Renal cortex interstitium (tissue), 15 donors: ENCODE measurements around the gene SOAT2. TPM values are rescaled to one million over a fixed set of nuclear protein-coding genes. Genes with fewer than 3 reads are reported as not detected.

Experiments
- DNase-seq, 11 donors: peaks; one replicate each; pipeline ENCODE4 v3.0.0-alpha.2; 2013; ENCODE audit warnings: low read depth in 9 of 11, low spot score in 4 of 11; ENCODE audit errors: extremely low read depth in 1 of 11
- long read RNA-seq, 16 experiments: transcript quantifications; one replicate each; lab custom pipeline, GENCODE V29; 2026
- polyA plus RNA-seq, 3 donors: library from polyadenylated mRNA; unstranded; fragments of 120-200 nt; gene quantifications; one replicate each; pipeline ENCODE4 v1.2.1, GENCODE V29; 2013; ENCODE audit not compliant: insufficient read length in 3 of 3

Gene SOAT2
- polyA plus RNA-seq = 1 to 10 TPM; 2.0 to 2.3 (median 2.1) TPM
- long read RNA-seq, donor 1, partial matches to known transcripts = 0 of 10 reads
- long read RNA-seq, donor 1, other reads (novel, unspliced or antisense) = 10 of 10 reads
- long read RNA-seq, donor 2, partial matches to known transcripts = 0 of 1 reads
- long read RNA-seq, donor 2, other reads (novel, unspliced or antisense) = 0 of 1 reads
- long read RNA-seq, donor 3 = 0 reads
- long read RNA-seq, donor 4 = 0 reads
- long read RNA-seq, donor 5 = 0 reads
- long read RNA-seq, donor 6, partial matches to known transcripts = 0 of 8 reads
- long read RNA-seq, donor 6, other reads (novel, unspliced or antisense) = 8 of 8 reads
- long read RNA-seq, donor 7, partial matches to known transcripts = 0 of 1 reads
- long read RNA-seq, donor 7, other reads (novel, unspliced or antisense) = 0 of 1 reads
- long read RNA-seq, donor 8 = 0 reads
- long read RNA-seq, donor 9, partial matches to known transcripts = 0 of 11 reads
- long read RNA-seq, donor 9, other reads (novel, unspliced or antisense) = 11 of 11 reads
- long read RNA-seq, donor 10 = 0 reads
- long read RNA-seq, donor 11, partial matches to known transcripts = 0 of 1 reads
- long read RNA-seq, donor 11, other reads (novel, unspliced or antisense) = 0 of 1 reads
- long read RNA-seq, donor 12 = 0 reads
- long read RNA-seq, donor 13 = 0 reads
- long read RNA-seq, donor 14 = 0 reads
- long read RNA-seq, donor 15 = 0 reads
- long read RNA-seq, donor 16, partial matches to known transcripts = 0 of 26 reads
- long read RNA-seq, donor 16, other reads (novel, unspliced or antisense) = 26 of 26 reads

GRCh38 chr12:53102883-53103807 lies at the start of gene SOAT2:
Gene SOAT2, plus strand, starts transcription at chr12:53103486. Its CDS starts 92 bp downstream, at chr12:53103578.
- no peak for DNase-seq

- DNase-seq = peak in 10 of 11 donors; percentile 86 to 94 (median 90)
Observed at GRCh38 chr12:53054112-53054878, 49.0 kb upstream of the SOAT2 start.

GRCh38 chr12:53055471-53056266 lies 47.6 kb upstream of the SOAT2 start:
- no peak for DNase-seq

GRCh38 chr12:53056296-53056695 lies 47.0 kb upstream of the SOAT2 start:
- DNase-seq = no peak

- no peak for DNase-seq
Observed at GRCh38 chr12:53056901-53057300, 46.4 kb upstream of the SOAT2 start.

- no peak for DNase-seq
Observed at GRCh38 chr12:53057816-53058500, 45.3 kb upstream of the SOAT2 start.

GRCh38 chr12:53058674-53059433 lies 44.4 kb upstream of the SOAT2 start:
- DNase-seq = no peak

- DNase-seq = no peak
Observed at GRCh38 chr12:53059434-53060063, 43.7 kb upstream of the SOAT2 start.

GRCh38 chr12:53060064-53060720 lies 43.1 kb upstream of the SOAT2 start:
- no peak for DNase-seq

GRCh38 chr12:53060721-53061276 lies 42.5 kb upstream of the SOAT2 start:
- no peak for DNase-seq

GRCh38 chr12:53061404-53062010 lies 41.8 kb upstream of the SOAT2 start:
- no peak for DNase-seq

- no peak for DNase-seq
Observed at GRCh38 chr12:53062011-53062961, 41.0 kb upstream of the SOAT2 start.

- no peak for DNase-seq
Observed at GRCh38 chr12:53062977-53063707, 40.1 kb upstream of the SOAT2 start.
